HL-60 (cell line): ENCODE measurements around the gene MRPS26.
"Not testable (repeated sequence)": the region's sequence is repeated elsewhere in the genome, so short reads cannot be mapped to it uniquely, and the experiment has no call there.

ENCODE experiments used
- DNase-seq, 2 experiments: peaks; one replicate each; pipeline ENCODE4 v3.0.0-alpha.2; 2010 to 2020; ENCODE audit warnings: low read depth in 1 of 2, low spot score in 1 of 2
- H3K27ac ChIP-seq: fragments of 250-450 bp; sonication (Bioruptor Pico); replicated peaks from 2 replicates; pipeline ENCODE4 v1.5.1; 2020; ENCODE audit warnings: mild to moderate bottlenecking, moderate library complexity
- H3K27me3 ChIP-seq: fragments of 250-450 bp; sonication (Bioruptor Pico); 2 replicates; pipeline ENCODE4 v1.5.1; 2021; ENCODE audit warnings: mild to moderate bottlenecking, moderate library complexity; ENCODE audit not compliant: insufficient read depth, poor library complexity, severe bottlenecking
- H3K4me3 ChIP-seq: replicated peaks from 2 replicates; pipeline ENCODE4 v1.5.1; 2011; ENCODE audit warnings: mild to moderate bottlenecking, control low read depth, low read length; ENCODE audit not compliant: insufficient read depth
- CTCF ChIP-seq: IDR thresholded peaks from one replicate; pipeline ENCODE4 v1.5.1; 2011; ENCODE audit warnings: low read length, control low read depth, inconsistent platforms; ENCODE audit not compliant: insufficient read depth
- GABPA ChIP-seq: IDR thresholded peaks from 2 replicates; pipeline ENCODE4 v1.6.1; 2012; ENCODE audit warnings: low read depth
- POLR2AphosphoS5 ChIP-seq: IDR thresholded peaks from 2 replicates; pipeline ENCODE4 v1.6.1; 2012; ENCODE audit warnings: low read depth
- REST ChIP-seq: IDR thresholded peaks from 2 replicates; pipeline ENCODE4 v1.6.1; 2012; ENCODE audit warnings: low read depth; ENCODE audit not compliant: insufficient replicate concordance
- SPI1 ChIP-seq: IDR thresholded peaks from 2 replicates; pipeline ENCODE4 v1.6.1; 2012; ENCODE audit warnings: low read depth, mild to moderate bottlenecking, borderline replicate concordance

The MRPS26 gene

GRCh38 chr20:3072530-3073250 is 26.8 kb downstream of the MRPS26 start:
- no peak for DNase-seq
- peaks cover 2% of the 10 kb centered on the region for H3K27me3 ChIP-seq
- H3K4me3 ChIP-seq: no peak overlapping the region
- TF ChIP-seq CTCF (no peak), REST (no peak), GABPA (no peak), SPI1 (no peak), POLR2AphosphoS5 (no peak)
- H3K27ac ChIP-seq: no peak overlapping the region

- H3K27ac ChIP-seq, DNase-seq, H3K27me3 ChIP-seq, H3K4me3 ChIP-seq: not testable (repeated sequence)
These were observed 27.4 kb downstream of the MRPS26 start for GRCh38 chr20:3073251-3073643.

- no peak for TF ChIP-seq REST
- TF ChIP-seq SPI1: peak; percentile 78
- no peak for DNase-seq
- H3K27ac ChIP-seq: no peak overlapping the region
- H3K27me3 ChIP-seq: peaks cover 2% of the 10 kb centered on the region
- H3K4me3 ChIP-seq: no peak overlapping the region
These were observed 29.0 kb downstream of the MRPS26 start for GRCh38 chr20:3074812-3075211.

- H3K4me3 ChIP-seq, DNase-seq, H3K27ac ChIP-seq, H3K27me3 ChIP-seq: not testable (repeated sequence)
These were observed 29.5 kb downstream of the MRPS26 start for GRCh38 chr20:3075315-3075714.

- DNase-seq: peak in 1 of 2 experiments; percentile 52
- H3K27ac ChIP-seq: peak overlapping the region; percentile 40; the same call in 1 of the 2 replicates
- no peak for TF ChIP-seq SPI1
- H3K4me3 ChIP-seq: no peak overlapping the region
- H3K27me3 ChIP-seq: peaks cover 7% of the 10 kb centered on the region
These were observed 31.8 kb downstream of the MRPS26 start for GRCh38 chr20:3077618-3078134.

GRCh38 chr20:3080939-3081388 is 35.1 kb downstream of the MRPS26 start:
- Histone ChIP-seq H3K4me3 (no peak overlapping the region), H3K27ac (no peak overlapping the region), H3K27me3 (peaks cover 13% of the 10 kb centered on the region)
- no peak for DNase-seq
- no peak for TF ChIP-seq CTCF
- TF ChIP-seq REST: no peak
- no peak for TF ChIP-seq POLR2AphosphoS5
- TF ChIP-seq SPI1: no peak
- no peak for TF ChIP-seq GABPA
